HG02938 (cell line): ENCODE results near the gene COL19A1.

Source experiments
- ATAC-seq: cut with Tn5 transposase; IDR thresholded peaks from one replicate; pipeline ENCODE4 v1.9.1; 2021; ENCODE audit warnings: mild to moderate bottlenecking, moderate library complexity; ENCODE audit not compliant: unreplicated experiment

The COL19A1 gene

DNA sequence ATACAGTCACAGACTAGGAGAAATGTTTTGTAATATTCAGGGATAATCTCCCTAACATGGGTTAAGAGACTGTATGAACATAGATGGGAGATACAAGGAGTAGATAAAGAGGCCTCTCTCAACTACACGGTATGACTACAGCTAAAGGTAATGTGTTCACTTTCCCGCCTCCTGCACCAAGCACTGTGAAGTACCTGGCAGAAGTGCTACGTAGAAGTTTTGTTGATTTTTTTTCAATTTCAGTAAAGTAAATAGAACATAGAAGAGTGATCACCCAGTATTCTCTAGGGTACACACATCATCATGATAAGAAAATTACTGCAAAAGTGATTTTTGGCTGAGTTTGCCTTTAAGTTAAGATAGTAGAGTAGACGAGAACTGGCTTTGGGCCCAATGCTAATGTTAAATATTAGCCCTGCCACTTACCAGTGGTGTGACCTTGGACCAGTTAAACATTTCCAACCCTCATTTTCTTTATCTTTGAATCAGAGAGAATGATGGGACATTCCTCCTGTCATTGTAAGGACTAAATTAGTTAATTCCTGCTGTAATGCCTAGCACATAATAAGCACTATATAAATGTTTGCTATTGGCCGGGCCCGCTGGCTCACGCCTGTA, 253.0 kb downstream of the COL19A1 start:
- ATAC-seq = no peak

DNA sequence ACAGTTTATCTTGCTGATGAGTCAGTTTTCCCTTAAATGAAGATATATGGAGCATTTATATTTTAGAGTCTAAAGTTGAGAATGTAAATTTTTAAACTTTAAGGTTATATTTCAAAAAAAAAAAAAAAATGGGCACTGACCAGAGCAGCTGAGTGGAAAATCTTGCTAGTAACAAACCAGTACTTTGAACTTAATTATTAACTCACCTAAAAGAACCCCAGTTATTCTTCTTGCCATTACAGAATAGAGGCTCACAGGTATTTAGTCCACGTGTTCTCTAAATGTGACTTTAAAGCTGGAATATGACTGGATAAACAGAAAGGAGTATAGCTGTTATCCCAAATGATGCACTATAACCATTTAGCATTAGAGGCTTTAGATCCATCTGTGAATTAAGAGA, 258.1 kb downstream of the COL19A1 start:
- no peak for ATAC-seq

DNA sequence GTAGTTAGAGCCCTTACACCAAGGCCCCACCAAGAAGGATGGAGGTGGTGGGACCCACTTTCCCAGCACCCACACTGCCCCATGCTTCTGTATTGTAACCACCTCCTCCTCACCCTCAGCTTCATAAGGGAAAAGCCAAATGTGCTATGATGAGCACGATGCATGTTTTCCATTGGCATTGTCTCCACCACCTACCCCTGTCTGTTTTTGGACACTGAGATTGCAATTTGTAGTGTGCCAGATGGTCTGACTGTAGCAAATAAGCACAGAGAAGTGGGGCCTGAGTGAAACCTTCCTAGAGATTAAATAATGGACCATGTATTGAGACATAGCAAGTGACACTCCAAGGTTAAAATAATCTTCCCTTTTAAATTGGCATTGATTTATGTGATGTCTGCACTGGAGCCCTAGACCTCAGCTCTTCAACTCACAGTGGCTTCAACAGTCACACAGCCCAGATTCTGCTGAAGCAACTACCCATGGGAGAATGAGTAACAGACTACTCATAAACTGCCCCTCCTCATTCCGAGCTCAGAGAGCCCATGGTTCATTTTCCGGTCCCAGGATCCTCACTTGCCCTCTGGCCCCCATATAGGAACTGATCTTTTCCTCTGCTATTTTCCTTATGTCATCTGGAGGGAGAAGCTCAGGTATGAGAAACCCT, 258.7 kb downstream of the COL19A1 start:
- no peak for ATAC-seq

DNA sequence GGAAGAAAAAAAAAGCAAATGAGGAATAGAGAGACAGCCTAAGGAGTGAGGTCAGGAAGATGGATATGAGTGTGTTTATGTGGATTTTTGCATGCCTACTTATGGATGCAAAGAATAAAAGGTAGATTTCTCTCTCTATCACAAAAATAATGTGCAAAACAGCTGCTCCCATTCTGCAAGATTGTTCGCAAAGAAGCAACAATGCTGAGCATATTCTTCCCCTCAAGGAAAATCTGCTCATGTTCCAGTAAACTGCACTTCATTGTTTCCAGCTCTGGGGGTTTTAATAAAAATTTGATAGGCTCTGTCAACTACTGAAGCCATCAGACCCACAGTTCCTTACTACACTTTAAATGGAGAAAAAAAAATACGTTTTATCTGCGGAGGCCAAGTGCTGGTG, 259.2 kb downstream of the COL19A1 start:
- ATAC-seq = no peak

DNA sequence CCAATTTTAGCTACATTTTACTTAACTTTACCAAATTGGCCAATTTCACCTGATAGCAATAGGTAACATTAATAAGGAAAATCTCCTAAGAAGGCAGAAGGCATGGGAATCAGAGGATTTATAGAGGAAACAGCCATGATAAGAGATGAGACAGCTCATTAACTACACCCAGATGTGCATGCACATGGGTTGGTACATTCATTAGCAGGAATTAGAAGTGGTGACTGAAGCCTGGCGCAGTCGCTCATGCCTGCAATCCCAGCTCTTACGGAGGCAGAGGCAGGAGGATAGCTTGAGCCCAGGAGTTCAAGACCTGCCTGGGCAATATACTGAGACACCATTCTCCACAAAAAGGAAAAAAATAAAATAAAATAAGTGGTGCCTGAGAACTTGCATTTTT, 263.0 kb downstream of the COL19A1 start:
- no peak for ATAC-seq

DNA sequence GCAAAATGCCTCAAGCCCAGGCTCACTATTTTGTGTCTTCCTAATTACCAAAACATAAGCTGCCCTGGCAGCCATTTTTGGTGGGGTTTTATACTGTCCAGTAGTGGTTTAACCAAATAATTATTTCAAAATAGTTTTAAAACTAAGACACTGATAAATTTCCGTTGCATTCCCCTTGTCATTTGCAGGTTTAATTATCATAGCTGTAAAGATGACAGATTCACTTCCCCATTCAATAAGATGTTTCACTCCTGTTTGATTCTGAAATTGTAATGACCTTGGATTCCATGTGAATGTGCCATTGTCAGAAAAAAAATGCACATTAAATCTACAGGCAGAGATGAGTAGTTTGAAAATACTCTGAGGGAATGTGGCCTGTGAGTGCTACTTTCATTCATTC, 264.5 kb downstream of the COL19A1 start:
- no peak for ATAC-seq

DNA sequence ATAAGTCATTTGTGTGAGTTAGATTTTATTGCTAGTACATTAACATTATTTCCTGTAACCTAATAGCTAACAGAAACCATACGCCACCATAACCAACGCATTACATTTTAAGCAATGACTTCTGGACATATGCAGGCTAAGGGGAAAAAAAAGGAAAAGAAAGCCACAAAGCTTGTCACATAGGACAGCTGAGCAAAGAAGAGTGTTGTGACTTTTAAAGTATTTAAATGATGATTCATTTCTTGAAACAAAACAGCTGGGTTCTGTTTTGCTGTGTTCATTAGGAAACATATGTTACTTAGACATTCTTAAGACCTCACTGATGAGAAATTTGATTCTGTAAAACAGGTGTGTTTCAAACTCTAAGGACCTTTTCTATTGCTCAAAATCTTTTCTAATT, 265.2 kb downstream of the COL19A1 start:
- ATAC-seq = peak; percentile 92

DNA sequence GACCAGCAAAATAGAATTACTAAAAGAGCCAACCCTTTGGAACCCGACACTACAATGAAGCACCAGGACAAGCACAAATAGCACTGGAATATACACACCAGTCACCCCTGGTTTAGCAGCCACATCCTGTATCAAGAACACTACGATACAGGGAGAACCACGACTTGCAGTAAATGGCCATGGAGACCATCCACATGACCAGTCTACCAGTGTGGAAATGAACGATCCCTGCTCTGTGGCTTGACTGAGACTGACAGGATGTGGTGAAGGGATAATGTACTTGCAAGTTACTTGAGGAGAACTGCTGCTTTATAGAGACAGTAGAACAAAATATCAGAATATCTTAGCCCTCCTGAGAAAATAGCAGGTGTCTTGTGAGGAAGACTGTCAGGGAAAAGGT, 266.9 kb downstream of the COL19A1 start:
- no peak for ATAC-seq

DNA sequence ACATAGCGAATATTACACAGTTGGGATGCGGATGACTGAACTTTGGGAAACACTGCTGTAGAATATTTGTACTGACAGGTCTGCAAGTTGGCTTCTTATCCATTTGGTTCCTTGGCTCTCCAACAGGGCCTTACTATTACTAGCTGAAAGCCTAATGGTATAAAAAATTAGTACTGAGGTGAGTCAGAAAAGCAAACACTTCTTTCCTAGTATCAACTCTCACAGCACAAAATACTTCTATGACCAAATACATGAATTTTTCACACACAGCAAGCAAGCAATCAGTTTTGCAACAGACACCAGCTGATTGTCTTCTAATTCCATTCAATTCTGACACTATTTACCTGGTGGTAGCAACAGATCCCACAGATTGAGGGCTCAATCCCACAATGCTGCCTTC, 268.2 kb downstream of the COL19A1 start:
- ATAC-seq = no peak

DNA sequence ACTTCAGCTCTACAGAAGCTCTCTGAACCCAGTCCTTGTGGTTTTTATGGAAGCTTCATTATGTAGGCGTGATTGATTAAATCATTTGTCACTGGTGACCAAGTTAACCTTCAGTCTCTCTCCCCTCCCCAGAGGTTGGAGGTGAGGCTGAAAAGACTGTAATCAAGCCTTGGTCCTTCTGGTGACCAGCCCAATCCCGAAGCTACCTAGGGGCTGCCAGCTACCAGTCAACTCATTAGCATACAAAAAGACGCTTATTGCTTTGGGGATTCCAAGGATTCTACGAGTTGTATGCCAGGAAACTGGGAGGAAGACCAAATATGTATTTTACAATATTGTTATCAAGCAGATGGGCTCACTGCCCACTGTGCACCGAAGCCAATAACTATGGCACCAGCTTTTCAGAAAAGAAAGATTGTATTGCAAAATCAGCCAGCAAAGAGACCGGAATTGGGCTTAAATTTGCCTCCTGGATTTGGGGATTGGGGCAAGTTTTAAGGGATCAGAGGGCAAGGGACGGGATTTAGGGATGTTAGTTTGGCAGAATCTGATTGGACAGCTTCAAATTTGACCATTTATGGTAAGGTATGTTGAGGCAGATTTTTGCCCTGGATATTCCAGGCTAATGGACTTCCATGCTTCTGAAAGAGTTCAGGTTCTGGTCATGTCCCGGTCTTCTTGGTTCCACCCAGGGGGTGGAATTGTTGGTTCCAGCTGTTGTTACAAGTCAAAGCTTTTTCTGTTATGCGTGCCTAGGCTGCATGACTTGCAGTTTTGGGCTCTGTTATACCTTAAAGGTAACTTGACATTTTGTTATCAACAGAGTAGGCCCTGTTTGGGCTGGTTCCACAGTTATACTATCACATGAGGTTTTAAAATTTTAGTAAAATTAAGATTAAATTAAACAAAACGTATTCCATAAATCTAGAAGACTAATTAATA, 269.1 kb downstream of the COL19A1 start:
- no peak for ATAC-seq

DNA sequence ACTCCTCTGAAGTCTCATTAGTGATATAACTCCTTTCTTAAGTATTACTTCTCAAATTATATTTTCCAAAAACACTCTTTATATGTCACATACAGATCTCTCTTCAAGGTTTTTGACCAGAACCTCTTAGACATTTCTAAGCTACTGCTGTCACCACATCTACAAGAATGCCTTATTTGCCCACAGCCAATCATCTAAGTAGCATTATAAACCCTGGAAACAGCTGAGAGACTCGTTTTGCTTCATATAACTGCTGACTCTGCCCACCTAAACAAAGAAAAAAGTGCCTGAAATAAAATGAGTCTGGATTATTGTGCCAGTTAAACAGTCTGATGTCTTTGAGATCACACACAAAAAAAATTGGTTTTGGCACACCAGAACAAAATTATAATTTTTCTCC, 270.6 kb downstream of the COL19A1 start:
- no peak for ATAC-seq

DNA sequence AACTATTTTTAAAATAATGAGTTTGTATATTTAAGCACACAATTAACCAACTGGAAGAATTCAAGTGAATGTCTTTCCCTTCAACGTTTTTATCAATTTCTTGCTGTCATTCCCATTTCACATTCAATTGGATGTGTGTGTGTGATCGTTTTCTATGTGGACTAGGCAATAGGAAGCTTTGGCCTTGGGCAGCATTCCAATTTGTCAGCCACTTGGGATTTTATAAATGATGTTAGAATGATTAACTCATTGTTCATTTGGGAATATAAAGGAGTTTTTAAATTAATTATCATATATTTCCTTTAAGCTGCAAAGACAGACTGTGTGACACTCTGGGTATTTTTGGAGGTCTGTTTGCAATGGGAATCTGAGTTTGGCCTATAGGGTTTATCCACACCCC, 274.1 kb downstream of the COL19A1 start:
- no peak for ATAC-seq

DNA sequence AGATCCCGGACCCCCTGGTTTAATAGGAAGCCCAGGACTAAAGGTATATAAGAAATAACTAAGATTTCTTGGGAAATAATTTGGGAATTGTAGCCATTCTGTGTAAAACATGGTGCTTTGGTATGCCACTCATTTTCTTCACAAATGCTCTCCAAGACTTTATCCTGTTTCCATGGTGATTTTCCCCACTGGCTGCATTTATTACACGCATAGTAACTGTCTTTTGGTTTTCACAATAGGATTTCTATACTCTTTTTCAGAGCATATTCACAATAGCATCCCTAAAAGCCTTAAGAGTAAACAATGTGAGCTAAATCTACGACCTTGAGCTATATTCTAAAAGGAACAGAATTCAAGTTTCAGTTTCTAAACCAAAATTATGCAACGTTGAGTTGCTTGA, 275.7 kb downstream of the COL19A1 start:
- ATAC-seq = no peak

DNA sequence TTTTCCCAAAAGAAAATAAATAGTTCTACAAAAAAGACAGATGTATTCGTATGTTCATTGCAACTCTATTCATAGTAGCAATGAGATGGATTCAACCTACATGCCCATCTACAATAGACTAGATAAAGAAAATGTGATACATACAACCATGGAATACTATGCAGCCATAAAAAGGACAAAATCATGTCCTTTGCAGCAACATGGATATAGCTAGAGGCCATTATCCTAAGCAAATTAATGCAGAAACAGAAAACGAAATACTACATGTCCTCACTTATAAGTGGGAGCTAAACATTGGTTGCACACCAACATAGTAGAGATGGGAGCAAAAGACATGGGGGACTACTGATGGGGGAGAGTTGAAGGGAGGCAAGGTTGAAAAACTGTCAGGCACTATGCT, 278.8 kb downstream of the COL19A1 start:
- ATAC-seq = no peak

DNA sequence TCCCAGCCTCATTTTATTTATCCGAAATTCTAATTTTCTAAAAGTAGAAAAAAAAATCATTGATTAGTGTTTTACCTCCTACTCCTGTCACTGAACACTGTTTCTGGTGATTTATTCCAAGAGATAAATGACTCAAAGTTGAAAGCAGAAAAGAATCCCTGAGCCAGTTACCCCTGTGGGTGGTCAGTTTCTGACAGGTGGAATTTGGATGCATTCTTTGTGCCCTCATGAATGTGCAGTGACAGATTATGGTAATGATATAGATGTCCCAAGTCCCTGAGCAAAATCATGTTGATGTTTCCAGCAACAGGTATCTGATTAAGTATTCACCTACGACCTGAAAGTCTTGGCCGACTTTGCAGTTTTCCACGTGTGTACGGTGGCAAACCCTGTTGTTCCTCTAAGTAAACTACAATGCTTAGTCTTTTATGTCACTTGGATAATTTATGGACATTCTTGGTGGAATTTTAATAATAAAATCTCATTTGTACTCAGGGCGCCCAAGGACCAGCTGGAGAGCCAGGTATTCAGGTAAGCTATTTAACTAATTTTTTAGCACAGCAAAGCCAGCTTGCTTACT, 282.9 kb downstream of the COL19A1 start:
- no peak for ATAC-seq

DNA sequence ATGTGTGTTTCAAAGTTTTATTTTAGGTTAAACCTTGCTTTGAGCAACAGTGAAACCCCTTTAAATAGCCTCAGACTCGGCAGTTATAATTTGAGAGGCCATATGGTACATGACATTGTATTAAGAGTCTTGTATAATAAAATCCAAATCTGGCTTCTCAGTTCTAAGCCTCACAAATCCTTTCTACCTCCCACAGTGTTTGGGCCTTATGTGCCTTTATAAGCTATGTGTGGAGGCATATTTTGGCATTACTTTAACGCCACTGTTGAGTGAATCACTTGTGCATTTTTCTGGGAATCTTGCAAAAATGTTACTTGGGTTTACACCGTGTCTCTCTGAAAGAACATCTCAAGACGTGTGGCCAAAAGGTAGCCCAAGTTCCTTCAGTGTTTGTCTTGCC, 284.2 kb downstream of the COL19A1 start:
- no peak for ATAC-seq

DNA sequence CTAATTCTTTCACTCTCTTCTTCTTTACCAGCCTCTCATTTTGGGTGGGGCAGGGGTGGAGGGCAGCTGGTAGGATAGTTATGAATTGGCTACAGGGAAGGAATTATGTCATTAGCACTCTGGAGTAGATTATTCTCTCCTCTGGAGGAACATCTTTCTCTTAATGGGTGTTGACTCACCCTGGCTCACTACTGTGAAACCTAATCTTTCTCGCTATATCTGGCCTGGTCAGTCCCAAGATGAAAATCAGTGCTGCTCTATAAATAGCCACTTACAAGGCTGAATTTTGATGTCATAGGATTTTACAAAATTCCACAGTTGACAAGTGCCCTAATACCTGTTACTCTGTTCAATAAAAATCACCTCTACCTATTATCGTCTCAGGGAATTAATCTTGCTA, 285.3 kb downstream of the COL19A1 start:
- ATAC-seq = no peak

DNA sequence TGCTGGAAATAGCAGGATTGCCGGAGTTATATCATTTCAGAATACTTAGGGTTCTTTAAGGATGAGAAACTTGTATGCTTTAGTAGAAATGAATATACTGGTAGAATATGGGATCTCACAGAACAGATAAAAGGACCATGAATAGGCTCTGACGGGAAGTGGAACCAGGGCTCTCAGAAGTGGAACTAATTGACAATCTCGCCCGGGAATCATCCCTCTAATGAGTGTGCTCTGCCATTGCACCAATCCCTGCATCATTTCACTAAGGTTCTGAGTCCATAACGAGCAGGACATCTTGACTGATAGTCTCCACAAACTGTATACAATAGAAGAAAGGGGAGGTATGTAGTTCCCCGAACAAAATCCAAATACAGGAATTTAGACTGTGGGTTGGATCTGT, 286.4 kb downstream of the COL19A1 start:
- no peak for ATAC-seq

DNA sequence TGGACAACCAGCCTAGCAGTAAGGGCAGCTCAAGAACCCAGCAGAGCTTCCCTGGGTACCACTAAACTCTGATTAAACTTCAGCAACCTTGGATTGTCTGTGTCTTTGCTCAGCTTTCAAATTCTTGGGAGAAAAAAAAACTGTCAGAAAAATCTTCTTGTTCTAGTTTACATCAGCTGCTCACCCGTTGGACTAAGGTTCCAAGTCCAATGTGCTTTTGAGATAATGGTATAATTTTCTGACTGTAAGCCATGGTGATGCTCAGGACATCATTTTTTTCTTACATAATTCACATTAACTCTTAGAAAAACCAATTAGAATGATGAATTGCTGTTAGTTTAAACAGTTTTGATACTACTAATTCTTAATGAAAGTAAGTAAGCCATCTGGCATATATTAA, 290.7 kb downstream of the COL19A1 start:
- ATAC-seq = no peak

DNA sequence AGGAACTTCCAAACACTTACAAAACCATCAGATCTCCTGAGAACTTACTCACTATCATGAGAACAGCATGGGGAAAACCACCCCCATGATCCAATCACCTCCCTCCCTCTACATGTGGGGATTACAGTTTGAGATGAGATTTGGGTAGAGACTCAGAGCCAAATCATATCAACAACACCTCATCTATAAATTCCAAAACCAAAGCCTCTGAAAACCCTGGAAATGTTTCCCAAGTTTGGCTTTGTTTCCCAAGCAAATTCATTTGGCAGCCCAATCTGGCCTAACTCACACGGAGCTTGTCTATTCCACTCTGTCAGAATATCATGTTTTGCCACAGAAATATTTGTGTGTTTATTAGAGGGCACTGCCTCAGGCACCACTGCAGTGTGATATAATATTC, 293.9 kb downstream of the COL19A1 start:
- no peak for ATAC-seq

DNA sequence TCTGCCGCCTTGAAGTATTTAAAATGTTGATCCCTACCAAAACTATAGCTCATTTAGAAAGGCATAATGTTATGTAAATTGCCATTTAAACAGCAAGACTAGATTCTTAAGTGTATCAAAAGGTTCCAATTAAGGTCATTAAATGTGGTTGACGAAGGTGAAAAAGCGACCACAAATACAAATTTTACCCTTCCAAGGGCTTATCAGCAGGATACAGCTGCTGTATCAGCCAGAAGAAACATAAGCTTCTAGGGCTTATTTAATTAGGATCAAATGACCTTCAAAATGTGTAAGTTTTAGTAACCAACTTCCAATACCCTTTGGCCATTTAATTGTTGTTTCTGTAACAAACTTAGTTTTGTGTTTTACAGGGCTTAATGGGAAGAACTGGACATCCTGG, 296.6 kb downstream of the COL19A1 start:
- no peak for ATAC-seq

DNA sequence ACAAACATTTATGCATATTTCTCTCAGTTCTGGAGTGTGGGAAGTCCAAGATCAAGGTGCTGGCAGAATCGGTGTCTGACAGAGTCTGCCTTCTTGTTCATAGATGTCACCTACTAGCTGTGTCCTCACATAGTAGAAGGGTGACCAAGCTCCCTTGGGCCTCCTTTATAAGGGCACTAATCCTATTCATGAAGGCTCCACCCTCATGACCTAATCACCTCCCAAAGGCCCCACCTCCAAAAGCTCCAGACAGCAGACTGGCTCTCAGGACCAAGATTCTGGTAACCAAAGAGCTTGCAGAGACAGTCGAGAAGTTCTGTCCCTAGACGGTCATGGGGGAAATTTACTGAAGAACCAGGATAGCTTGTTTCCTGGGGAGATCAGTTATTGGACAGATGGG, 297.4 kb downstream of the COL19A1 start:
- no peak for ATAC-seq
